Suprapubic skin (tissue), 3 donors: ENCODE data around the gene GPC1.

Experiments
- EP300 ChIP-seq: sonication (generic); formaldehyde crosslinking; IDR thresholded peaks from one replicate; pipeline ENCODE4 v1.6.1; 2017; ENCODE audit warnings: antibody characterized with exemption
- POLR2A ChIP-seq, 2 donors: fragments of 450-650 bp; IDR thresholded peaks; one replicate each; pipeline ENCODE4 v1.6.1; 2017; ENCODE audit warnings: antibody characterized with exemption in 2 of 2, mild to moderate bottlenecking in 2 of 2, moderate library complexity in 2 of 2
- TF ChIP-seq, protein P1 (sequence below), 2 donors: fragments of 200-600 bp in 1 of 2; fragments of 450-650 bp in 1 of 2; sonication (generic) in 1 of 2; IDR thresholded peaks; one replicate each; pipeline ENCODE4 v1.5.1; 2016 to 2019; ENCODE audit warnings: antibody characterized with exemption in 2 of 2, mild to moderate bottlenecking in 1 of 2, moderate library complexity in 1 of 2

DNA sequence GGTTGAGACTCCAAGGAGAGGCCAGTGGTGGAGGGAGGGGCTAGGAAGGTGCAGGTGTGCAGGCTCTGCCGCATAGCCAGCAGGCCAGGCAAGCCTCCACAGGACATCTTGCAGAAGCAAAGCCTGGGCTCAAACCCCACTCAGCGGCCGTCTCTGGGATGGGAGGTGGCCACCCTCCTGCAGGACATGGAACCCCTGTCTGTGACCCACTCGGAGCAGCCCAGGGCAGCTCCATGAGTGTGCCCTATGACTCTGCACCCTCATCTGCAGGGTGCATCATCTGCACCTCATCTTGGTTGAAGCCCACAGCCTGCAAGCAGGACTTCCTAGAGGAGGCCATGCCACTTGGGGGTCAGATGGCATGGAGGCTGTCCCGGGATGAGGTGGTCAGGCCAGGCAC, 46.3 kb downstream of the GPC1 start:
- TF ChIP-seq, protein P1, sequence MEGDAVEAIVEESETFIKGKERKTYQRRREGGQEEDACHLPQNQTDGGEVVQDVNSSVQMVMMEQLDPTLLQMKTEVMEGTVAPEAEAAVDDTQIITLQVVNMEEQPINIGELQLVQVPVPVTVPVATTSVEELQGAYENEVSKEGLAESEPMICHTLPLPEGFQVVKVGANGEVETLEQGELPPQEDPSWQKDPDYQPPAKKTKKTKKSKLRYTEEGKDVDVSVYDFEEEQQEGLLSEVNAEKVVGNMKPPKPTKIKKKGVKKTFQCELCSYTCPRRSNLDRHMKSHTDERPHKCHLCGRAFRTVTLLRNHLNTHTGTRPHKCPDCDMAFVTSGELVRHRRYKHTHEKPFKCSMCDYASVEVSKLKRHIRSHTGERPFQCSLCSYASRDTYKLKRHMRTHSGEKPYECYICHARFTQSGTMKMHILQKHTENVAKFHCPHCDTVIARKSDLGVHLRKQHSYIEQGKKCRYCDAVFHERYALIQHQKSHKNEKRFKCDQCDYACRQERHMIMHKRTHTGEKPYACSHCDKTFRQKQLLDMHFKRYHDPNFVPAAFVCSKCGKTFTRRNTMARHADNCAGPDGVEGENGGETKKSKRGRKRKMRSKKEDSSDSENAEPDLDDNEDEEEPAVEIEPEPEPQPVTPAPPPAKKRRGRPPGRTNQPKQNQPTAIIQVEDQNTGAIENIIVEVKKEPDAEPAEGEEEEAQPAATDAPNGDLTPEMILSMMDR (IDR thresholded peaks at IDR 0.05): no peak
- no peak for TF ChIP-seq POLR2A (IDR thresholded peaks at IDR 0.05)
- TF ChIP-seq EP300: no peak
